PC-3 (cell line): ENCODE results near the gene MACROH2A2. TPM values are rescaled to one million over a fixed set of nuclear protein-coding genes. Genes with fewer than 3 reads are reported as not detected.
"Not testable (repeated sequence)": the region's sequence is repeated elsewhere in the genome, so short reads cannot be mapped to it uniquely, and the experiment has no call there.

Experiments
- ATAC-seq: fragments of 200-7000 bp; cut with Tn5 transposase; 2 replicates; pipeline ENCODE4 v1.9.1; 2020; ENCODE audit warnings: mild to moderate bottlenecking, moderate library complexity
- BruUV-seq: library from RNA; stranded (reverse); fragments of 400-500 nt; replicated peaks from 2 replicates; lab custom pipeline; 2021; lab: Mats Ljungman, UMichigan
- CTCF ChIA-PET: fragments of 300-600 bp; sonication (Branson Sonifier 250); formaldehyde crosslinking; loops from one replicate; lab custom pipeline; 2022; ENCODE audit warnings: antibody characterized with exemption; lab: Charles Lee
- POLR2A ChIA-PET: fragments of 300-600 bp; sonication (Branson Sonifier 250); formaldehyde crosslinking; loops from one replicate; lab custom pipeline; 2022; ENCODE audit warnings: antibody characterized with exemption; ENCODE audit not compliant: unreplicated experiment; lab: Charles Lee
- DNase-seq: peaks from one replicate; pipeline ENCODE4 v3.0.0-alpha.2; 2015
- H2AFZ ChIP-seq: fragments of 300-600 bp; sonication (generic); 2 replicates; pipeline ENCODE4 v1.6.0; 2016; ENCODE audit warnings: antibody characterized with exemption, low read length
- H3F3A ChIP-seq: fragments of 300-600 bp; sonication (generic); one replicate; pipeline ENCODE4 v1.6.0; 2017; ENCODE audit warnings: antibody characterized with exemption, low read length, control low read depth, mild to moderate bottlenecking; ENCODE audit not compliant: unreplicated experiment
- H3K27ac ChIP-seq: fragments of 300-600 bp; sonication (generic); 2 replicates; pipeline ENCODE4 v1.5.1; 2016; ENCODE audit warnings: mild to moderate bottlenecking, low read length
- H3K27me3 ChIP-seq: fragments of 300-600 bp; sonication (generic); 2 replicates; pipeline ENCODE4 v1.6.1; 2016; ENCODE audit warnings: low read length, mixed read lengths
- H3K36me3 ChIP-seq: fragments of 300-600 bp; sonication (generic); 2 replicates; pipeline ENCODE4 v1.6.1; 2016; ENCODE audit warnings: low read depth, mixed run types, low read length, mixed read lengths
- H3K4me1 ChIP-seq: fragments of 300-600 bp; sonication (generic); 2 replicates; pipeline ENCODE4 v1.5.1; 2016; ENCODE audit warnings: low read length; ENCODE audit not compliant: insufficient read depth
- H3K4me2 ChIP-seq: fragments of 300-600 bp; sonication (generic); 2 replicates; pipeline ENCODE4 v1.6.0; 2016; ENCODE audit warnings: low read length
- H3K4me3 ChIP-seq: fragments of 300-600 bp; sonication (generic); 2 replicates; pipeline ENCODE4 v1.5.1; 2016; ENCODE audit warnings: mild to moderate bottlenecking, low read length, mixed read lengths
- H3K79me2 ChIP-seq: fragments of 300-600 bp; sonication (generic); 2 replicates; pipeline ENCODE4 v1.6.1; 2017; ENCODE audit warnings: low read length, mixed read lengths
- H3K9ac ChIP-seq: fragments of 300-600 bp; sonication (generic); 2 replicates; pipeline ENCODE4 v1.6.0; 2016; ENCODE audit warnings: mild to moderate bottlenecking, low read length
- H3K9me2 ChIP-seq: fragments of 300-600 bp; sonication (generic); replicated peaks from 2 replicates; pipeline ENCODE4 v1.6.1; 2016; ENCODE audit warnings: mixed run types, low read length, mixed read lengths
- H3K9me3 ChIP-seq: fragments of 300-600 bp; sonication (generic); 2 replicates; pipeline ENCODE4 v1.6.1; 2016; ENCODE audit warnings: low read length, mixed read lengths
- H4K20me1 ChIP-seq: fragments of 300-600 bp; sonication (generic); 2 replicates; pipeline ENCODE4 v1.6.1; 2016; ENCODE audit warnings: low read length, mixed read lengths
- EZH2 ChIP-seq: fragments of 300-600 bp; sonication (generic); IDR thresholded peaks from one replicate; pipeline ENCODE4 v1.6.1; 2017; ENCODE audit warnings: antibody characterized with exemption, mild to moderate bottlenecking, low read length; ENCODE audit not compliant: unreplicated experiment
- EZH2phosphoT487 ChIP-seq: fragments of 300-600 bp; sonication (generic); IDR thresholded peaks from 2 replicates; pipeline ENCODE4 v1.6.1; 2018; ENCODE audit warnings: mild to moderate bottlenecking, antibody characterized with exemption, low read length, borderline replicate concordance
- intact Hi-C: fragments of 100-400 bp; cut with micrococcal nuclease; formaldehyde crosslinking; loops from 2 replicates; pipeline ENCODE4 v1.9.0; 2023
- total RNA-seq: library from RNA; depleted of rRNA; stranded (reverse); fragments of >200 nt; gene quantifications from 2 replicates; pipeline ENCODE4 v1.2.3, GENCODE V29; 2014
- TF ChIP-seq, protein P1 (sequence below): fragments of 300-600 bp; sonication (generic); conservative IDR thresholded peaks from 2 replicates; pipeline ENCODE4 v1.5.1; 2017; ENCODE audit warnings: antibody characterized with exemption, low read depth, mild to moderate bottlenecking, low read length

The MACROH2A2 gene
- total RNA-seq, 1 experiment from 2014 or later: 86.7 TPM

DNA sequence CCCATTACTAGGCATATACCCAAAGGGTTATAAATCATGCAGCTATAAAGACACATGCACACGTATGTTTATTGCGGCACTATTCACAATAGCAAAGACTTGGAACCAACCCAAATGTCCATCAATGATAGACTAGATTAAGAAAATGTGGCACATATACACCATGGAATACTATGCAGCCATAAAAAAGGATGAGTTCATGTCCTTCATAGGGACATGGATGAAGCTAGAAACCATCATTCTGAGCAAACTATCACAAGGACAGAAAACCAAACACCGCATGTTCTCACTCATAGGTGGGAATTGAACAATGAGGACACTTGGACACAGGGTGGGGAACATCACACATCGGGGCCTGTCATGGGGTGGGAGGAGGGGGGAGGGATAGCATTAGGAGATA lies 5.6 kb upstream of the MACROH2A2 start:
- intact Hi-C loops, H3K9ac ChIP-seq, H3K36me3 ChIP-seq, H3K4me1 ChIP-seq, H3K9me2 ChIP-seq, BruUV-seq, POLR2A ChIA-PET, H3K4me2 ChIP-seq, ATAC-seq, H3F3A ChIP-seq, H3K79me2 ChIP-seq, H3K4me3 ChIP-seq, H4K20me1 ChIP-seq, H2AFZ ChIP-seq, DNase-seq, CTCF ChIA-PET, H3K27ac ChIP-seq: not testable (repeated sequence)
- Histone ChIP-seq H3K9me3 (peaks cover 14% of the 10 kb centered on the region), H3K27me3 (peaks cover 11% of the 10 kb centered on the region; the same call in 1 of the 2 replicates)

DNA sequence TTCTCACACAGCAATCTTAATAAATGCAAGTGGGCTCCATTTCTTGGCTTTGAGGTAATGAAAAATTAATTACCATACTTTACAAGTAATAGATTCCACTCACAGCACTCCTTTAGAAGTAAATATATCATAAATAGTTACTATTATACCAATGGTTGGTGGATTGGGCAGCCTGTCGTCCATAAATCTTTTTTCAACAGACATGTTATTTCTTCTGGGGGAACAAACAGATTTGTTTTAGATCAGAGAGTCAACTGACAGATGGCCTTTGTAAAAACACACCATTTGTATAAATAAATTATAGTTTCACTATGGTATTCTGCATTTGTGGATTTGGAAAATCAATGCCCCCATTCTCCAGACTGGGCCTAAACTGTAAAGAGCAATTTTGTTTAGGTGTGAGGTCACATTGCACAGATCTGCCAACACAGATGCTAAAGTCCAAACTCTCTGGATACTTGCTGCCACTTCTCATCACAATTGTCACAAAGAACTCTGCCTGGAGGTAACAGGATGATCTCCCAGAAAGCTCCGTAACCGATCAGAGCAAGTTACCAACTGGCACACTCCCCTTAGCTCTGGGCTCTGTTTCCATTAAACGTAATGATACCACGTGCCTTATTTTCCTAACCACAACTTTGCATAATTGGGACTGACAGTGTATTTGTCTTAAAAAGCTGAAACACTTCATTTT lies 4.5 kb upstream of the MACROH2A2 start:
- Histone ChIP-seq H3K79me2 (peaks cover 5% of the 10 kb centered on the region), H3K4me1 (peaks cover 10% of the 10 kb centered on the region; the same call in 1 of the 2 replicates), H3K9me3 (0 out of 2 replicates have a peak, but pooled peaks cover 4% of the 10 kb centered on the region), H2AFZ (no peak overlapping the region), H4K20me1 (no peaks in the 10 kb centered on the region), H3K9ac (no peak overlapping the region), H3K27ac (no peak overlapping the region), H3K9me2 (no peaks in the 10 kb centered on the region), H3K4me3 (no peak overlapping the region), H3K36me3 (no peaks in the 10 kb centered on the region), H3K4me2 (no peak overlapping the region), H3F3A (no peaks in the 10 kb centered on the region), H3K27me3 (peaks cover 16% of the 10 kb centered on the region)
- intact Hi-C loops: no loop called here
- DNase-seq (no peak), ATAC-seq (no peak)
- ChIA-PET POLR2A (no interaction called here), CTCF (no interaction called here)
- TF ChIP-seq EZH2phosphoT487: no peak
- TF ChIP-seq EZH2: no peak
- TF ChIP-seq, protein P1, sequence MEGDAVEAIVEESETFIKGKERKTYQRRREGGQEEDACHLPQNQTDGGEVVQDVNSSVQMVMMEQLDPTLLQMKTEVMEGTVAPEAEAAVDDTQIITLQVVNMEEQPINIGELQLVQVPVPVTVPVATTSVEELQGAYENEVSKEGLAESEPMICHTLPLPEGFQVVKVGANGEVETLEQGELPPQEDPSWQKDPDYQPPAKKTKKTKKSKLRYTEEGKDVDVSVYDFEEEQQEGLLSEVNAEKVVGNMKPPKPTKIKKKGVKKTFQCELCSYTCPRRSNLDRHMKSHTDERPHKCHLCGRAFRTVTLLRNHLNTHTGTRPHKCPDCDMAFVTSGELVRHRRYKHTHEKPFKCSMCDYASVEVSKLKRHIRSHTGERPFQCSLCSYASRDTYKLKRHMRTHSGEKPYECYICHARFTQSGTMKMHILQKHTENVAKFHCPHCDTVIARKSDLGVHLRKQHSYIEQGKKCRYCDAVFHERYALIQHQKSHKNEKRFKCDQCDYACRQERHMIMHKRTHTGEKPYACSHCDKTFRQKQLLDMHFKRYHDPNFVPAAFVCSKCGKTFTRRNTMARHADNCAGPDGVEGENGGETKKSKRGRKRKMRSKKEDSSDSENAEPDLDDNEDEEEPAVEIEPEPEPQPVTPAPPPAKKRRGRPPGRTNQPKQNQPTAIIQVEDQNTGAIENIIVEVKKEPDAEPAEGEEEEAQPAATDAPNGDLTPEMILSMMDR: no peak
- BruUV-seq: no TSS peak

DNA sequence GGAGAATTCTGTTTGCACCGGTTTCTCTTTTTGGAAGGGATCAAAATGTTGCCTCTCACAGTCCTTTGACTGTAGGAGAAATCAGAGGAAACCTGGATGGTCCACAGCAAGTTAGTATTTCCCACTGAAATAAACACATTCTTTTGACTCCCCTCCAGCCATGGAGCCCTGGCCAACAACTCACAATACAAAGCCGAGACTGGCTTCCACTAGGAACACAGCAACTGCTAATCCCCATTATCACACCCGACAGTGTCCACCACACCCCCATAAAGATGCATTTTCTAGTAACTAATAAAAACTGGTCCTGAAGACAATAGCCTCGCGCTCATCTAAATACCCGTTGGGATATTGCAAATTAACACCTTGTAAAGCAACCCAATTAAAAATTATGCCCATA lies 798 bp upstream of the MACROH2A2 start:
- Histone ChIP-seq H3K27ac (no peak overlapping the region), H3K36me3 (no peaks in the 10 kb centered on the region), H3K79me2 (peaks cover 33% of the 10 kb centered on the region), H4K20me1 (no peaks in the 10 kb centered on the region), H3K4me3 (peak overlapping the region; percentile 82), H3K27me3 (peaks cover 16% of the 10 kb centered on the region), H3F3A (peaks cover 4% of the 10 kb centered on the region), H3K4me2 (peak overlapping the region; percentile 88), H3K9me3 (no peaks in the 10 kb centered on the region), H3K9ac (peak overlapping the region; percentile 73), H3K9me2 (no peaks in the 10 kb centered on the region), H2AFZ (peak overlapping the region; percentile 95), H3K4me1 (peaks cover 32% of the 10 kb centered on the region)
- no peak for TF ChIP-seq EZH2
- TF ChIP-seq, protein P1: no peak
- no peak for TF ChIP-seq EZH2phosphoT487
- BruUV-seq: TSS peak; percentile 25
- CTCF ChIA-PET: interaction anchor here (1.0 kb wide), 1 partner anchor 95 kb away, joined by 5 read pairs; the partner anchor contains the start of gene TYSND1
- no peak for ATAC-seq
- intact Hi-C loops: loop anchor here (5.0 kb wide), 1 partner anchor 85 kb away; no protein-coding TSS in a partner anchor
- POLR2A ChIA-PET: no interaction called here
- DNase-seq: peak; percentile 22
